Endothelial cell (in vitro differentiated cells): ENCODE data around the gene CHST11. TPM values are rescaled to one million over a fixed set of nuclear protein-coding genes. Genes with fewer than 3 reads are reported as not detected.

Source experiments
- DNase-seq: peaks from one replicate; pipeline ENCODE4 v3.0.0; 2021; ENCODE audit warnings: low spot score
- H3K27ac Mint-ChIP-seq: one replicate; pipeline ENCODE4 v1.8.0; 2021; ENCODE audit warnings: mixed read lengths, inconsistent platforms; ENCODE audit not compliant: unreplicated experiment
- H3K27me3 Mint-ChIP-seq: one replicate; pipeline ENCODE4 v1.8.0; 2021; ENCODE audit warnings: mild to moderate bottlenecking, moderate library complexity, mixed read lengths, inconsistent platforms; ENCODE audit not compliant: unreplicated experiment
- H3K36me3 Mint-ChIP-seq: one replicate; pipeline ENCODE4 v1.8.0; 2021; ENCODE audit warnings: mild to moderate bottlenecking, low read depth, mixed read lengths, inconsistent platforms; ENCODE audit not compliant: unreplicated experiment
- H3K4me1 Mint-ChIP-seq: one replicate; pipeline ENCODE4 v1.8.0; 2021; ENCODE audit warnings: mild to moderate bottlenecking, mixed read lengths, inconsistent platforms; ENCODE audit not compliant: unreplicated experiment
- H3K4me3 Mint-ChIP-seq: one replicate; pipeline ENCODE4 v1.8.0; 2021; ENCODE audit warnings: mild to moderate bottlenecking, mixed read lengths, inconsistent platforms; ENCODE audit not compliant: unreplicated experiment
- H3K9me3 Mint-ChIP-seq: one replicate; pipeline ENCODE4 v1.8.0; 2021; ENCODE audit warnings: mixed read lengths, inconsistent platforms; ENCODE audit not compliant: unreplicated experiment
- total RNA-seq: library from RNA; stranded (reverse); fragmentation: NEBNext Ultra II Directional; extraction: Animal tissue kit (Norgen Biotek cat#: 25700); gene quantifications from one replicate; pipeline ENCODE4 v1.2.1, GENCODE V29; 2021; ENCODE audit not compliant: unreplicated experiment
- TF ChIP-seq, protein P1 (sequence below): fragments of 200-600 bp; sonication (generic); IDR thresholded peaks from one replicate; pipeline ENCODE4 v1.5.0; 2021; ENCODE audit warnings: antibody characterized with exemption; ENCODE audit not compliant: unreplicated experiment

Gene CHST11
- total RNA-seq, 1 donor from 2014 or later, result 11.8 TPM

DNA sequence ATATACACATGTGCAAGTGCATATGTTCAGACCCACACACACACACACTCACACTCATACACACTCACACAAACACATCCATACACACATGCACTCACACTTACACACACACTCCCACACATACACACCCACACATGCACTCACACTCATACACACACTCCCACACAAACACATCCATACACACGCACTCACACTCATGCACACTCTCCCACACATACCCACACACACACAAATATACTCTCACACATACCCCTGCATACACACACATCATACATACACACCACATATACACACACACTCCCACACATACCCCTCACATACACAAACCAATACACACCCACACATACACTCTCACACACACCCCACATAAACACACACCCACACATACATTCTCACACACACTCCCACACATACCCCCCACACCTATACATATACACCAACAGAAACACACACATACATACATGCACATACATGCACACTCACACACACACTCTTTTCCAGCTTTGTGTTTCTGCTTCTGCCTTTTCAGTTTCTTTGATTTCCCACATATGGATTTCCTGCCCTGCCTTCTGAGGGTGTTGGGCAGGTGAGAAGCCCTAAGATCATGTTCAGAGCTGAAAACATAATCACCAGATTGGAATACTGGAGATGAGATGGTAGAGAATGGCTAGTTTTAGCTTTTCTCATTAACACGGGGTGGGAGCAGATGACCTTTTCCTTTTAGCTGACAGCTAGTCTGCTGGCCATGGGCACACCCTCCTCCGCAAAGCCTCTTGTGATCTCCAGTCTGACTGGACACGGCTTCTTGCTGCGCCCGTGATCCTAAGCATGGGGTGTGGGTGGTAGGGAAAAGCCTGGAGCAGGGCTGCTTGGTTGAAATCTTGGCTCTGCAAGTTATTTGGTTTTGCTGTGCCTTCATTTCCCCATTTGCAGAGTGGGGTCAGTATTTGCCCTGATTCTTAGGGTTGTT lies 214.0 kb downstream of the CHST11 start:
- no peak overlapping the region for H3K27ac Mint-ChIP-seq
- H3K9me3 Mint-ChIP-seq, result no peaks in the 10 kb centered on the region
- TF ChIP-seq, protein P1, sequence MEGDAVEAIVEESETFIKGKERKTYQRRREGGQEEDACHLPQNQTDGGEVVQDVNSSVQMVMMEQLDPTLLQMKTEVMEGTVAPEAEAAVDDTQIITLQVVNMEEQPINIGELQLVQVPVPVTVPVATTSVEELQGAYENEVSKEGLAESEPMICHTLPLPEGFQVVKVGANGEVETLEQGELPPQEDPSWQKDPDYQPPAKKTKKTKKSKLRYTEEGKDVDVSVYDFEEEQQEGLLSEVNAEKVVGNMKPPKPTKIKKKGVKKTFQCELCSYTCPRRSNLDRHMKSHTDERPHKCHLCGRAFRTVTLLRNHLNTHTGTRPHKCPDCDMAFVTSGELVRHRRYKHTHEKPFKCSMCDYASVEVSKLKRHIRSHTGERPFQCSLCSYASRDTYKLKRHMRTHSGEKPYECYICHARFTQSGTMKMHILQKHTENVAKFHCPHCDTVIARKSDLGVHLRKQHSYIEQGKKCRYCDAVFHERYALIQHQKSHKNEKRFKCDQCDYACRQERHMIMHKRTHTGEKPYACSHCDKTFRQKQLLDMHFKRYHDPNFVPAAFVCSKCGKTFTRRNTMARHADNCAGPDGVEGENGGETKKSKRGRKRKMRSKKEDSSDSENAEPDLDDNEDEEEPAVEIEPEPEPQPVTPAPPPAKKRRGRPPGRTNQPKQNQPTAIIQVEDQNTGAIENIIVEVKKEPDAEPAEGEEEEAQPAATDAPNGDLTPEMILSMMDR, result no peak
- H3K4me3 Mint-ChIP-seq, result no peak overlapping the region
- DNase-seq, result no peak
- H3K36me3 Mint-ChIP-seq, result no peaks in the 10 kb centered on the region
- H3K27me3 Mint-ChIP-seq, result peaks cover 7% of the 10 kb centered on the region
- H3K4me1 Mint-ChIP-seq, result peaks cover 9% of the 10 kb centered on the region

DNA sequence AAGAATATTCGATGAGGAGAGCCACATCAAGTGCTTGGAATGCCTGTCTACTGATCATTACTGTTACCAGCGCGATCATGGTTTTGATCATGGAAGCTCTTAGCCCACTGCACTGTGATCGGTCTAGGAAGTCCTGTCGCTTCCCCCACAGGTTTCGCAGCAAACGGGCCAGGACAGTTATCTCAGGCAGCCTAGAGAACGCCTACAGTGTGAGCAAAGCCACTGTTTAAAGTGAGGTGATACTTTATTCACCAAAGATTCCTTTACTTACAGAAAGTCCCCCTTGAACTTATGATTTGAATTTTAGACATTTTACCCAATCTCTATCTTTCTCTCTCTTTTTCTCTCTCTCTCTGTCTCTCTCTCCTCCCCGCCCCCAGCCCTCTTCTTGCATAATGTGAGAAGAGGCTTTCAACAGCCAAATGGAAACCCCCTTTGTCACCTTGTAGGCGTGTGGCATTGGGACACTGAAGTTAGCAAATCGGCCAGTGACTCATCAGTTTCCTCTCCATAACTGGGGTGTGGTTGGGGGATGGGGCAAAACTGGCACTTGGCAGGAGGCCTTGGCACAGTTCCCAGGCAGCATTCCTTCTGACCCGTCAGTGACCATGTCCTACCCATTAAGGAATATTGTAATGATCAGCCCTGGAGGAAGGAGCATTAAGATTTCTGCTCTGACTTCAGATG lies 214.8 kb downstream of the CHST11 start:
- DNase-seq, result no peak
- Mint-ChIP-seq H3K4me1 (peaks cover 9% of the 10 kb centered on the region), H3K9me3 (no peaks in the 10 kb centered on the region), H3K27me3 (peaks cover 7% of the 10 kb centered on the region), H3K36me3 (no peaks in the 10 kb centered on the region), H3K27ac (peak overlapping the region; percentile 61), H3K4me3 (no peak overlapping the region)
- TF ChIP-seq, protein P1, result no peak

DNA sequence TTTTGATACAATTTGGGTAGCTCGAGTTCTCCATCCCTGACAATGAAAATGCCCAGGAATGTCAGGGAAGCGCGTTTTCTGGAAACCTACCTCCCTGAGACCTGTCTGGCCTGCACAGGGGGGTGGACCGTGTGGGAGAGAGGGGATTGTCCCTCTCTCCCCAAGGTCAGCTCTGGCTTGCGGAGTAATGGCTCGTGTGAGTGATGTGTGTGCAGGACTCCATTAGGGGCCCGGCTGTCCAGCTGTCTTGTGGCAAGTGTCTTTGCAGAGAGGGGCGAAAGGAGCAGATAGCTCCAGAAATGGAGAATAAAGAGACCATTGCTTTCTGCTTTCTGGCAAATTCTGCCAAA lies 215.3 kb downstream of the CHST11 start:
- peaks cover 7% of the 10 kb centered on the region for H3K27me3 Mint-ChIP-seq
- no peak overlapping the region for H3K27ac Mint-ChIP-seq
- no peak for DNase-seq
- H3K36me3 Mint-ChIP-seq, result no peaks in the 10 kb centered on the region
- H3K9me3 Mint-ChIP-seq, result no peaks in the 10 kb centered on the region
- H3K4me3 Mint-ChIP-seq, result no peak overlapping the region
- peaks cover 9% of the 10 kb centered on the region for H3K4me1 Mint-ChIP-seq
- TF ChIP-seq, protein P1, result no peak

DNA sequence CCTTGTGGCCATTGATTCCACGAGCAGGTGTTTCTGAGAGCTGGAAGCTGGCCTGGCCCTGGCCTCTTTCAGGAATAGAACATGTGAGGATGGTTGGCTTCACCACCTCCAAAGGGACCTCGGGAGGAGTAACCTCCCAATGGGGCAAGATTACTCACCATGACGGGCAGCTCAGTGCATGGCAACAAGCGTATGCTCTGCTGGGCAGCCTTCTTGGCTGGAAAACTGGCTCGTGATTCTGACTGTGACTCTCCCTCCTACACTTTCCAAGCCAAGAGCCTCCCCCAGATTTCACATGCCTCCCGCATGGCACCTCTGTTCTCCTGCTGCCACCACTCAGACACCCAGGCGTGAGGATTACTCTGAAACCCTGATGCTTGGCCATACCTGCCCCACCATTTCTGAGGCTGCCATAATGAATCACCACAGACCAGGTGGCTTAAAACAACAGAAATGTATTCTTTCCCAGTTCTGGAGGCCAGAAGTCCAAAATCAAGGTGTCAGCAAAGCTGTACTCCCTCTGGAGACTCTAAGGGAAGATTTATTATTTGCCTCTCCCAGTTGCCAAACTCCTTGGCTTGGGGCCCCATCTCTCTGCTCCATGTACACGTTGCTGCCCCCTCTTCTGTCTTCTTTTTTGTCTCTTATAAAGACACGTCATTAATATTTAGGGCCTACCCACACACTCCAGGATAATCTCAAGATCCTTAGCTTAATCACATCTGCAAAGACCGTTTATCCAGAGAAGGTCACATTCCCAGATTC lies 215.9 kb downstream of the CHST11 start:
- no peaks in the 10 kb centered on the region for H3K36me3 Mint-ChIP-seq
- peaks cover 9% of the 10 kb centered on the region for H3K4me1 Mint-ChIP-seq
- H3K27me3 Mint-ChIP-seq, result peaks cover 7% of the 10 kb centered on the region
- H3K27ac Mint-ChIP-seq, result no peak overlapping the region
- H3K4me3 Mint-ChIP-seq, result no peak overlapping the region
- no peak for DNase-seq
- TF ChIP-seq, protein P1, result no peak
- no peaks in the 10 kb centered on the region for H3K9me3 Mint-ChIP-seq
